Panc1 (cell line): ENCODE measurements around the gene GMEB2. TPM values are rescaled to one million over a fixed set of nuclear protein-coding genes. Genes with fewer than 3 reads are reported as not detected.

Experiments
- ATAC-seq: fragments of 200-7000 bp; cut with Tn5 transposase; 2 replicates; pipeline ENCODE4 v1.9.1; 2020; ENCODE audit warnings: mild to moderate bottlenecking, moderate library complexity
- BruUV-seq: library from RNA; stranded (reverse); fragments of 400-500 nt; replicated peaks from 2 replicates; lab custom pipeline; 2021; lab: Mats Ljungman, UMichigan
- CTCF ChIA-PET: fragments of 300-600 bp; sonication (Branson Sonifier 250); formaldehyde crosslinking; loops from one replicate; lab custom pipeline; 2022; ENCODE audit warnings: antibody characterized with exemption; lab: Charles Lee
- POLR2A ChIA-PET: fragments of 300-600 bp; sonication (Branson Sonifier 250); formaldehyde crosslinking; loops from one replicate; lab custom pipeline; 2022; ENCODE audit warnings: antibody characterized with exemption; lab: Charles Lee
- DNase-seq: peaks from one replicate; pipeline ENCODE4 v3.0.0-alpha.2; 2010; ENCODE audit warnings: low read depth, low spot score
- H3K27ac ChIP-seq: 2 replicates; pipeline ENCODE4 v1.5.1; 2011; ENCODE audit warnings: mild to moderate bottlenecking, low read length, inconsistent platforms
- H3K27me3 ChIP-seq: fragments of 200-500 bp; sonication (Bioruptor generic); 2 replicates; pipeline ENCODE4 v1.6.0; 2014; ENCODE audit warnings: low read length, inconsistent platforms; ENCODE audit not compliant: control insufficient read depth, insufficient read depth
- H3K36me3 ChIP-seq: fragments of 200-500 bp; sonication (Bioruptor generic); 2 replicates; pipeline ENCODE4 v1.5.1; 2014; ENCODE audit warnings: inconsistent platforms, mild to moderate bottlenecking, low read length, moderate library complexity; ENCODE audit not compliant: control insufficient read depth, insufficient read depth
- H3K4me1 ChIP-seq: 2 replicates; pipeline ENCODE4 v1.5.1; 2011; ENCODE audit warnings: inconsistent platforms, mild to moderate bottlenecking, low read length, moderate library complexity; ENCODE audit not compliant: control insufficient read depth, insufficient read depth
- H3K4me3 ChIP-seq, 2 experiments: 2 replicates each; pipeline ENCODE4 v1.5.1; 2011 to 2012; ENCODE audit warnings: low read depth in 2 of 2, low read length in 2 of 2, mild to moderate bottlenecking in 2 of 2, inconsistent platforms in 1 of 2, moderate library complexity in 1 of 2
- H3K9me3 ChIP-seq: fragments of 200-500 bp; sonication (Bioruptor generic); 2 replicates; pipeline ENCODE4 v1.5.1; 2014; ENCODE audit warnings: low read depth, mild to moderate bottlenecking, inconsistent platforms, low read length, moderate library complexity; ENCODE audit not compliant: control insufficient read depth, insufficient read depth
- CTCF ChIP-seq: fragments of 450-650 bp; IDR thresholded peaks from 2 replicates; pipeline ENCODE4 v1.5.1; 2017; ENCODE audit warnings: mild to moderate bottlenecking
- POLR2AphosphoS5 ChIP-seq: IDR thresholded peaks from 2 replicates; pipeline ENCODE4 v1.6.1; 2012; ENCODE audit warnings: mild to moderate bottlenecking, low read depth, low read length, moderate library complexity
- REST ChIP-seq, 2 experiments: IDR thresholded peaks; 2 replicates each; pipeline ENCODE4 v1.6.1; 2011 to 2012; ENCODE audit warnings: low read depth in 2 of 2, control low read depth in 1 of 2, low read length in 1 of 2, mild to moderate bottlenecking in 1 of 2, moderate library complexity in 1 of 2; ENCODE audit not compliant: insufficient read depth in 1 of 2
- SIN3A ChIP-seq: IDR thresholded peaks from 2 replicates; pipeline ENCODE4 v1.6.1; 2012; ENCODE audit warnings: low read depth, mild to moderate bottlenecking, low read length, moderate library complexity, borderline replicate concordance; ENCODE audit not compliant: insufficient read depth
- TCF7L2 ChIP-seq: IDR thresholded peaks from 2 replicates; pipeline ENCODE4 v1.6.1; 2011; ENCODE audit warnings: mild to moderate bottlenecking, low read depth, low read length, inconsistent platforms
- in situ Hi-C: cut with HindIII; loops from 2 replicates; pipeline ENCODE4 v1.10.0; 2016; ENCODE audit warnings: low sequenced_read_pairs, low pct_unique_long_range_greater_than_20kb
- intact Hi-C: fragments of 100-400 bp; cut with micrococcal nuclease; formaldehyde crosslinking; loops from one replicate; pipeline ENCODE4 v1.10.0; 2022; ENCODE audit not compliant: unreplicated experiment
- total RNA-seq: library from RNA; stranded (reverse); gene quantifications from one replicate; pipeline ENCODE4 v1.2.1, GENCODE V29; 2021; ENCODE audit not compliant: unreplicated experiment

The GMEB2 gene
- total RNA-seq, 1 experiment from 2014 or later, result 13.1 TPM

- no peaks in the 10 kb centered on the region for H3K36me3 ChIP-seq
- H3K4me1 ChIP-seq, result peaks cover 18% of the 10 kb centered on the region
- ChIA-PET POLR2A (no interaction called here), CTCF (no interaction called here)
- no peak overlapping the region for H3K4me3 ChIP-seq
- H3K27ac ChIP-seq, result no peak overlapping the region
- H3K9me3 ChIP-seq, result no peaks in the 10 kb centered on the region
- no TSS peak for BruUV-seq
- in situ Hi-C loops, result no loop called here
- ATAC-seq (no peak), DNase-seq (no peak)
- intact Hi-C loops, result no loop called here
- H3K27me3 ChIP-seq, result no peaks in the 10 kb centered on the region
- TF ChIP-seq POLR2AphosphoS5 (no peak), CTCF (no peak), SIN3A (no peak), REST (IDR thresholded peaks at IDR 0.05; ENCODE audit: insufficient read depth in 1 of 2, low read depth in 2 of 2, low read length in 1 of 2) (no peak), TCF7L2 (no peak)
Measured at GRCh38 chr20:63549019-63549418, 77.9 kb downstream of the GMEB2 start.

- H3K4me3 ChIP-seq, result no peak overlapping the region
- DNase-seq (no peak), ATAC-seq (no peak)
- CTCF ChIA-PET, result no interaction called here
- H3K27ac ChIP-seq, result no peak overlapping the region
- peaks cover 18% of the 10 kb centered on the region for H3K4me1 ChIP-seq
- TF ChIP-seq SIN3A (no peak), TCF7L2 (no peak)
- H3K9me3 ChIP-seq, result no peaks in the 10 kb centered on the region
- in situ Hi-C loops, result no loop called here
- no peaks in the 10 kb centered on the region for H3K36me3 ChIP-seq
- no TSS peak for BruUV-seq
- H3K27me3 ChIP-seq, result no peaks in the 10 kb centered on the region
- intact Hi-C loops, result no loop called here
- POLR2A ChIA-PET, result no interaction called here
Measured at GRCh38 chr20:63548542-63548941, 78.4 kb downstream of the GMEB2 start.

- Histone ChIP-seq H3K9me3 (no peaks in the 10 kb centered on the region), H3K36me3 (no peaks in the 10 kb centered on the region), H3K4me3 (no peak within 1 kb of the TSS), H3K4me1 (peaks cover 16% of the 10 kb centered on the region), H3K27ac (no peak within 1 kb of the TSS), H3K27me3 (no peaks in the 10 kb centered on the region)
- ChIA-PET CTCF (no interaction called here), POLR2A (no interaction called here)
- TF ChIP-seq POLR2AphosphoS5, result no peak
- TF ChIP-seq REST (IDR thresholded peaks at IDR 0.05; ENCODE audit: insufficient read depth in 1 of 2, low read depth in 2 of 2, low read length in 1 of 2), result no peak
- TF ChIP-seq SIN3A, result no peak
- no peak for TF ChIP-seq CTCF
- TF ChIP-seq TCF7L2, result no peak
- ATAC-seq (peak; percentile 58), DNase-seq (no peak)
- in situ Hi-C loops, result no loop called here
- intact Hi-C loops, result no loop called here
- BruUV-seq, result no TSS peak
Measured at GRCh38 chr20:63547725-63548480, 79.0 kb downstream of the GMEB2 start, which contains the start of gene SRMS. SRMS (minus strand) TSS chr20:63547749; CDS start chr20:63547463, 286 bp downstream.
